H9 (cell line): ENCODE results near the gene PROX1. TPM values are rescaled to one million over a fixed set of nuclear protein-coding genes. Genes with fewer than 3 reads are reported as not detected.

Experiments
- DNase-seq: peaks from one replicate; pipeline ENCODE4 v3.0.0-alpha.2; 2017
- H2AFZ ChIP-seq: one replicate; pipeline ENCODE4 v1.6.1; 2013; ENCODE audit warnings: mild to moderate bottlenecking, low read length, control low read depth, moderate library complexity
- H2AK5ac ChIP-seq: 2 replicates; pipeline ENCODE4 v1.6.1; 2013; ENCODE audit warnings: low read length, control low read depth, mixed read lengths; ENCODE audit not compliant: insufficient read length
- H2BK120ac ChIP-seq: one replicate; pipeline ENCODE4 v1.6.1; 2013; ENCODE audit warnings: low read depth, mild to moderate bottlenecking, low read length, control low read depth, inconsistent platforms; ENCODE audit not compliant: poor library complexity, severe bottlenecking
- H2BK12ac ChIP-seq: 2 replicates; pipeline ENCODE4 v1.6.1; 2013; ENCODE audit warnings: low read length, control low read depth, mixed read lengths, low read depth; ENCODE audit not compliant: insufficient read length
- H2BK15ac ChIP-seq: 2 replicates; pipeline ENCODE4 v1.6.1; 2013; ENCODE audit warnings: low read depth, low read length, control low read depth
- H2BK20ac ChIP-seq: one replicate; pipeline ENCODE4 v1.6.1; 2013; ENCODE audit warnings: low read depth, mild to moderate bottlenecking, low read length, control low read depth, inconsistent platforms; ENCODE audit not compliant: poor library complexity, severe bottlenecking
- H2BK5ac ChIP-seq: 2 replicates; pipeline ENCODE4 v1.6.1; 2013; ENCODE audit warnings: low read length, control low read depth, mixed read lengths; ENCODE audit not compliant: insufficient read length
- H3K14ac ChIP-seq: 2 replicates; pipeline ENCODE4 v1.6.1; 2013; ENCODE audit warnings: low read length, control low read depth; ENCODE audit not compliant: insufficient read depth
- H3K18ac ChIP-seq: 2 replicates; pipeline ENCODE4 v1.6.1; 2013; ENCODE audit warnings: low read depth, mild to moderate bottlenecking, mixed read lengths, low read length, control low read depth; ENCODE audit not compliant: insufficient read length
- H3K23ac ChIP-seq: 2 replicates; pipeline ENCODE4 v1.6.1; 2013; ENCODE audit warnings: low read length, control low read depth, mixed read lengths, low read depth; ENCODE audit not compliant: insufficient read length
- H3K23me2 ChIP-seq: 2 replicates; pipeline ENCODE4 v1.6.1; 2013; ENCODE audit warnings: low read depth, mild to moderate bottlenecking, mixed read lengths, low read length, control low read depth; ENCODE audit not compliant: insufficient read length, poor library complexity, severe bottlenecking
- H3K27ac ChIP-seq: 2 replicates; pipeline ENCODE4 v1.5.1; 2013; ENCODE audit warnings: low read length, control low read depth, mixed read lengths, low read depth; ENCODE audit not compliant: insufficient read length
- H3K27me3 ChIP-seq: 2 replicates; pipeline ENCODE4 v1.6.1; 2013; ENCODE audit warnings: low read length, control low read depth, inconsistent platforms; ENCODE audit not compliant: insufficient read depth
- H3K4ac ChIP-seq: 2 replicates; pipeline ENCODE4 v1.6.1; 2013; ENCODE audit warnings: low read depth, mild to moderate bottlenecking, control low read depth, inconsistent platforms, low read length, moderate library complexity
- H3K4me1 ChIP-seq: 2 replicates; pipeline ENCODE4 v1.6.1; 2013; ENCODE audit warnings: low read length, control low read depth, inconsistent platforms; ENCODE audit not compliant: insufficient read depth
- H3K4me2 ChIP-seq: 2 replicates; pipeline ENCODE4 v1.6.1; 2013; ENCODE audit warnings: low read length, control low read depth, mixed read lengths; ENCODE audit not compliant: insufficient read length, insufficient read depth
- H3K56ac ChIP-seq: 2 replicates; pipeline ENCODE4 v1.6.1; 2013; ENCODE audit warnings: low read depth, mild to moderate bottlenecking, mixed read lengths, low read length, control low read depth; ENCODE audit not compliant: insufficient read length
- H3K79me1 ChIP-seq: 2 replicates; pipeline ENCODE4 v1.6.1; 2013; ENCODE audit warnings: low read depth, mild to moderate bottlenecking, moderate library complexity, low read length, control low read depth, inconsistent platforms; ENCODE audit not compliant: insufficient read depth, poor library complexity, severe bottlenecking
- H3K79me2 ChIP-seq: 2 replicates; pipeline ENCODE4 v1.6.1; 2013; ENCODE audit warnings: low read length, control low read depth, inconsistent platforms; ENCODE audit not compliant: insufficient read depth
- H3K9ac ChIP-seq: 2 replicates; pipeline ENCODE4 v1.6.1; 2013; ENCODE audit warnings: low read length, control low read depth, mixed read lengths; ENCODE audit not compliant: insufficient read length; ENCODE audit errors: extremely low read depth
- H3K9me3 ChIP-seq: one replicate; pipeline ENCODE4 v1.6.1; 2013; ENCODE audit warnings: low read depth, low read length, inconsistent platforms; ENCODE audit not compliant: control insufficient read depth
- H3T11ph ChIP-seq: one replicate; pipeline ENCODE4 v1.6.1; 2013; ENCODE audit warnings: mild to moderate bottlenecking, low read length, control low read depth, inconsistent platforms
- H4K20me1 ChIP-seq: one replicate; pipeline ENCODE4 v1.6.1; 2013; ENCODE audit not compliant: control insufficient read depth, insufficient read length, insufficient read depth
- H4K5ac ChIP-seq: 2 replicates; pipeline ENCODE4 v1.6.1; 2013; ENCODE audit warnings: low read depth, mild to moderate bottlenecking, mixed read lengths, low read length, control low read depth; ENCODE audit not compliant: insufficient read length
- H4K8ac ChIP-seq: replicated peaks from 2 replicates; pipeline ENCODE4 v1.6.1; 2013; ENCODE audit warnings: low read length, control low read depth, mixed read lengths, low read depth; ENCODE audit not compliant: insufficient read length
- H4K91ac ChIP-seq: 2 replicates; pipeline ENCODE4 v1.6.1; 2013; ENCODE audit warnings: low read depth, mild to moderate bottlenecking, moderate library complexity, mixed read lengths, low read length, control low read depth; ENCODE audit not compliant: insufficient read length
- H3K27ac Mint-ChIP-seq, 3 experiments: 2 replicates in 2 of 3; 3 replicates in 1 of 3; pipeline ENCODE4 v1.8.0; 2020 to 2021; ENCODE audit warnings: mixed read lengths in 3 of 3, mild to moderate bottlenecking in 1 of 3, moderate library complexity in 1 of 3
- H3K27me3 Mint-ChIP-seq: 2 replicates; pipeline ENCODE4 v1.8.0; 2021; ENCODE audit warnings: low read depth, mild to moderate bottlenecking, moderate library complexity, mixed read lengths
- H3K36me3 Mint-ChIP-seq, 3 experiments: 2 replicates in 2 of 3; 3 replicates in 1 of 3; pipeline ENCODE4 v1.8.0; 2020 to 2021; ENCODE audit warnings: low read depth in 3 of 3, mixed read lengths in 3 of 3; ENCODE audit not compliant: insufficient read depth in 1 of 3
- H3K4me1 Mint-ChIP-seq, 2 experiments: 2 replicates each; pipeline ENCODE4 v1.8.0; 2020; ENCODE audit warnings: mixed read lengths in 2 of 2
- H3K4me3 Mint-ChIP-seq, 2 experiments: 2 replicates in 1 of 2; 3 replicates in 1 of 2; pipeline ENCODE4 v1.8.0; 2020 to 2021; ENCODE audit warnings: mild to moderate bottlenecking in 2 of 2, mixed read lengths in 2 of 2, moderate library complexity in 1 of 2
- H3K9me3 Mint-ChIP-seq, 2 experiments: 2 replicates in 1 of 2; 3 replicates in 1 of 2; pipeline ENCODE4 v1.8.0; 2020; ENCODE audit warnings: mild to moderate bottlenecking in 2 of 2, mixed read lengths in 2 of 2, moderate library complexity in 1 of 2
- WGBS: extraction: QIAGEN DNeasy Blood & Tissue Kit; methylation state at CpG from one replicate; pipeline ENCODE4 v1.1.7; 2013; ENCODE audit warnings: missing lambda C conversion rate, low lambda C conversion rate, mixed read lengths; ENCODE audit not compliant: insufficient read length; ENCODE audit errors: extremely low coverage; 5-methylcytosine and 5-hydroxymethylcytosine counted together
- total RNA-seq: library from RNA; stranded (reverse); gene quantifications from 2 replicates; pipeline ENCODE4 v1.2.1, GENCODE V29; 2021
- TF ChIP-seq, protein P1 (sequence below): fragments of 200-600 bp; sonication (generic); conservative IDR thresholded peaks from 3 replicates; pipeline ENCODE4 v1.8.0; 2021; ENCODE audit warnings: antibody characterized with exemption, mild to moderate bottlenecking

Gene PROX1
- total RNA-seq, 1 experiment from 2014 or later, result 0.72 TPM

DNA sequence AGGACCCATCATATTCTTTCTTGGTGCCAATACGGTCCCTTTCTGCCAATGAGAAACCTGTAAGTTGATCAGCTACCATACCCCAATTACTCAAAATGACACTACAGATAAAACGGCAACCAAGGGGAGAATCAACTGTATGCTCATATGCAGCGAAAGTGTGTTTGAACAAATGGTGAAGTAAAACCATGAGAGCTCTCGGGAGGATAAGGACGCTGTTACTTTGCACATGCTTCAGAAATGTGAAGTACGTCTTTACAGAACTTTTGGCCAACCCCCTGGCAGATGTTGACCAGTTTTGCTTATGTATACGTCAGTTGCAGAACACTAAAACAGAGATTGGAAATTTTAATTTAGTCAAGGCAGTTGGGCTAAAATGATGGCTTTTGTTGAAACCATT, 79.6 kb downstream of the PROX1 start:
- no peak overlapping the region; a peak in 1 of 7 replicates for H3K27ac Mint-ChIP-seq
- Histone ChIP-seq H2AK5ac (no peak overlapping the region), H4K5ac (no peak overlapping the region), H3K23ac (no peak overlapping the region), H4K91ac (no peak overlapping the region), H4K20me1 (no peaks in the 10 kb centered on the region), H2BK5ac (no peak overlapping the region), H4K8ac (no peak overlapping the region), H3K56ac (no peak overlapping the region), H3K79me1 (no peaks in the 10 kb centered on the region), H3K18ac (no peak overlapping the region), H2BK12ac (no peak overlapping the region), H3K27ac (no peak overlapping the region), H2AFZ (no peak overlapping the region), H3K4me2 (no peak overlapping the region), H3K4ac (no peak overlapping the region), H2BK20ac (no peak overlapping the region), H3K9me3 (no peaks in the 10 kb centered on the region), H3K4me1 (no peaks in the 10 kb centered on the region), H3T11ph (no peak overlapping the region), H3K9ac (no peak overlapping the region), H3K79me2 (no peaks in the 10 kb centered on the region), H2BK15ac (no peak overlapping the region), H3K14ac (no peak overlapping the region), H2BK120ac (no peak overlapping the region), H3K27me3 (no peaks in the 10 kb centered on the region; the same call in 1 of the 2 replicates), H3K23me2 (no peaks in the 10 kb centered on the region)
- no CpG with 5 or more reads among the region's 7 CpGs for WGBS
- H3K36me3 Mint-ChIP-seq, result no peaks in the 10 kb centered on the region
- H3K4me1 Mint-ChIP-seq, result peaks cover 3 to 6% of the 10 kb centered on the region in 2 experiments; a peak in 3 of 4 replicates
- peaks cover 9% of the 10 kb centered on the region for H3K27me3 Mint-ChIP-seq
- DNase-seq, result no peak
- H3K9me3 Mint-ChIP-seq, result no peaks in the 10 kb centered on the region
- no peak overlapping the region for H3K4me3 Mint-ChIP-seq
- TF ChIP-seq, protein P1, sequence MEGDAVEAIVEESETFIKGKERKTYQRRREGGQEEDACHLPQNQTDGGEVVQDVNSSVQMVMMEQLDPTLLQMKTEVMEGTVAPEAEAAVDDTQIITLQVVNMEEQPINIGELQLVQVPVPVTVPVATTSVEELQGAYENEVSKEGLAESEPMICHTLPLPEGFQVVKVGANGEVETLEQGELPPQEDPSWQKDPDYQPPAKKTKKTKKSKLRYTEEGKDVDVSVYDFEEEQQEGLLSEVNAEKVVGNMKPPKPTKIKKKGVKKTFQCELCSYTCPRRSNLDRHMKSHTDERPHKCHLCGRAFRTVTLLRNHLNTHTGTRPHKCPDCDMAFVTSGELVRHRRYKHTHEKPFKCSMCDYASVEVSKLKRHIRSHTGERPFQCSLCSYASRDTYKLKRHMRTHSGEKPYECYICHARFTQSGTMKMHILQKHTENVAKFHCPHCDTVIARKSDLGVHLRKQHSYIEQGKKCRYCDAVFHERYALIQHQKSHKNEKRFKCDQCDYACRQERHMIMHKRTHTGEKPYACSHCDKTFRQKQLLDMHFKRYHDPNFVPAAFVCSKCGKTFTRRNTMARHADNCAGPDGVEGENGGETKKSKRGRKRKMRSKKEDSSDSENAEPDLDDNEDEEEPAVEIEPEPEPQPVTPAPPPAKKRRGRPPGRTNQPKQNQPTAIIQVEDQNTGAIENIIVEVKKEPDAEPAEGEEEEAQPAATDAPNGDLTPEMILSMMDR, result no peak
